HG02571 (cell line): Measurements from ENCODE around the gene NDUFAF8.

ENCODE experiments used
- ATAC-seq: cut with Tn5 transposase; IDR thresholded peaks from one replicate; pipeline ENCODE4 v1.9.1; 2021; ENCODE audit warnings: mild to moderate bottlenecking, moderate library complexity; ENCODE audit not compliant: unreplicated experiment

The NDUFAF8 gene

GRCh38 chr17:81267390-81268067 lies 28.4 kb downstream of the NDUFAF8 start:
- ATAC-seq: no peak

- ATAC-seq: no peak
Observed at GRCh38 chr17:81270279-81270678, 31.2 kb downstream of the NDUFAF8 start.

- ATAC-seq: no peak
Observed at GRCh38 chr17:81271226-81271625, 32.1 kb downstream of the NDUFAF8 start.

GRCh38 chr17:81272616-81273015 lies 33.5 kb downstream of the NDUFAF8 start:
- ATAC-seq: no peak

GRCh38 chr17:81273698-81274470 lies 34.8 kb downstream of the NDUFAF8 start:
- ATAC-seq: no peak

GRCh38 chr17:81274471-81274855 lies 35.3 kb downstream of the NDUFAF8 start:
- ATAC-seq: no peak

- no peak for ATAC-seq
Observed at GRCh38 chr17:81276781-81277180, 37.7 kb downstream of the NDUFAF8 start.

GRCh38 chr17:81277421-81277820 lies 38.3 kb downstream of the NDUFAF8 start:
- ATAC-seq: no peak

GRCh38 chr17:81277946-81278693 lies 39.0 kb downstream of the NDUFAF8 start:
- no peak for ATAC-seq

GRCh38 chr17:81278831-81279230 lies 39.7 kb downstream of the NDUFAF8 start:
- ATAC-seq: no peak

- ATAC-seq: no peak
Observed at GRCh38 chr17:81279278-81280275, 40.5 kb downstream of the NDUFAF8 start.

- ATAC-seq: no peak
Observed at GRCh38 chr17:81280571-81280970, 41.5 kb downstream of the NDUFAF8 start.

- ATAC-seq: no peak
Observed at GRCh38 chr17:81282141-81282540, 43.0 kb downstream of the NDUFAF8 start.

- ATAC-seq: no peak
Observed at GRCh38 chr17:81282876-81283275, 43.8 kb downstream of the NDUFAF8 start.

- ATAC-seq: no peak
Observed at GRCh38 chr17:81285179-81285878, 46.2 kb downstream of the NDUFAF8 start.

- no peak for ATAC-seq
Observed at GRCh38 chr17:81285894-81286293, 46.8 kb downstream of the NDUFAF8 start.

GRCh38 chr17:81286491-81287145 lies 47.5 kb downstream of the NDUFAF8 start:
- ATAC-seq: no peak

- ATAC-seq: no peak
Observed at GRCh38 chr17:81287152-81287551, 48.0 kb downstream of the NDUFAF8 start.

- no peak for ATAC-seq
Observed at GRCh38 chr17:81287741-81288430, 48.8 kb downstream of the NDUFAF8 start.
